Kidney tubule cell (primary cell): ENCODE measurements around the gene SCEL.

ENCODE experiments used
- DNase-seq: peaks from one replicate; pipeline ENCODE4 v3.0.0-alpha.2; 2018; ENCODE audit warnings: low spot score

SCEL gene

GRCh38 chr13:77521194-77521593, 14.3 kb upstream of the SCEL start:
- DNase-seq, result peak; percentile 97

GRCh38 chr13:77521595-77522367, 13.7 kb upstream of the SCEL start:
- peak; percentile 92 for DNase-seq

GRCh38 chr13:77522444-77522843, 13.1 kb upstream of the SCEL start:
- DNase-seq, result no peak

- DNase-seq, result no peak
Observed at GRCh38 chr13:77523386-77523785, 12.1 kb upstream of the SCEL start.

- no peak for DNase-seq
Observed at GRCh38 chr13:77523834-77524728, 11.4 kb upstream of the SCEL start.

GRCh38 chr13:77528414-77528813, 7.1 kb upstream of the SCEL start:
- no peak for DNase-seq

- DNase-seq, result no peak
Observed at GRCh38 chr13:77528834-77529500, 6.5 kb upstream of the SCEL start.

GRCh38 chr13:77529501-77529840, 6.0 kb upstream of the SCEL start:
- DNase-seq, result no peak

- DNase-seq, result no peak
Observed at GRCh38 chr13:77530875-77531274, 4.6 kb upstream of the SCEL start.

GRCh38 chr13:77532983-77533382, 2.5 kb upstream of the SCEL start:
- DNase-seq, result no peak

GRCh38 chr13:77533875-77534788, 1.4 kb upstream of the SCEL start:
- peak; percentile 80 for DNase-seq

- DNase-seq, result no peak
Observed at GRCh38 chr13:77536358-77536757, 852 bp downstream of the SCEL start.

- DNase-seq, result no peak
Observed at GRCh38 chr13:77537289-77537919, 1.9 kb downstream of the SCEL start.

- DNase-seq, result no peak
Observed at GRCh38 chr13:77543711-77544110, 8.2 kb downstream of the SCEL start.

- peak; percentile 71 for DNase-seq
Observed at GRCh38 chr13:77544355-77544754, 8.8 kb downstream of the SCEL start.

GRCh38 chr13:77544758-77545338, 9.3 kb downstream of the SCEL start:
- DNase-seq, result no peak

GRCh38 chr13:77545626-77546412, 10.3 kb downstream of the SCEL start:
- DNase-seq, result no peak

GRCh38 chr13:77548095-77548494, 12.6 kb downstream of the SCEL start:
- DNase-seq, result no peak

- DNase-seq, result no peak
Observed at GRCh38 chr13:77548594-77548993, 13.1 kb downstream of the SCEL start.

- peak; percentile 82 for DNase-seq
Observed at GRCh38 chr13:77554069-77554468, 18.6 kb downstream of the SCEL start.
